ENCODE results near the gene PRKAR2B. TPM values are rescaled to one million over a fixed set of nuclear protein-coding genes. Genes with fewer than 3 reads are reported as not detected.

PRKAR2B gene
- total RNA-seq, 2 donors from 2014 or later = 12.4 to 65.7 TPM

DNA sequence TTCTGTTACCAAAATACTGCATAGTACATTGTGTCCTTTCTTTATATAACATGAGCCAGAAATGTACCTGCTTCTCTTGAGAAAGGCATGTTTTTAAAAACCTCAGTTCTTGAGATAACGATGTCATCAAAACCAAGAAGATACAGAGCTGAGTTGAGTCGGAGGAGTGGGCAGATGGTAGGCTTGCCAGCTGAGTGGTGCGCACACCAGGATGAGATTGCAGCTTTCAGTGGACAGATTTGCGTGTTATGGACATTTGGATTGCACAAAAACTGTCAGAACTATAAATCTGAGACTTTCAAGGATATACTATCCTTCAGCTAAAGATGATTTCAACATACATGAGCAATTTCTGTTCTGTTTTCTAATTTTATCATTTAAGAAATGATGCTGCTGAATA lies 25.0 kb downstream of the PRKAR2B start:
- no peak for DNase-seq (ENCODE audit: low spot score)
- Histone ChIP-seq H3K27ac (no peak overlapping the region), H3K36me3 (no peaks in the 10 kb centered on the region), H3K27me3 (replicated peaks; ENCODE audit: insufficient read depth) (no peaks in the 10 kb centered on the region), H3K4me3 (no peak overlapping the region), H3K9me3 (no peaks in the 10 kb centered on the region), H3K4me1 (replicated peaks) (no peaks in the 10 kb centered on the region)
- TF ChIP-seq, protein P1, sequence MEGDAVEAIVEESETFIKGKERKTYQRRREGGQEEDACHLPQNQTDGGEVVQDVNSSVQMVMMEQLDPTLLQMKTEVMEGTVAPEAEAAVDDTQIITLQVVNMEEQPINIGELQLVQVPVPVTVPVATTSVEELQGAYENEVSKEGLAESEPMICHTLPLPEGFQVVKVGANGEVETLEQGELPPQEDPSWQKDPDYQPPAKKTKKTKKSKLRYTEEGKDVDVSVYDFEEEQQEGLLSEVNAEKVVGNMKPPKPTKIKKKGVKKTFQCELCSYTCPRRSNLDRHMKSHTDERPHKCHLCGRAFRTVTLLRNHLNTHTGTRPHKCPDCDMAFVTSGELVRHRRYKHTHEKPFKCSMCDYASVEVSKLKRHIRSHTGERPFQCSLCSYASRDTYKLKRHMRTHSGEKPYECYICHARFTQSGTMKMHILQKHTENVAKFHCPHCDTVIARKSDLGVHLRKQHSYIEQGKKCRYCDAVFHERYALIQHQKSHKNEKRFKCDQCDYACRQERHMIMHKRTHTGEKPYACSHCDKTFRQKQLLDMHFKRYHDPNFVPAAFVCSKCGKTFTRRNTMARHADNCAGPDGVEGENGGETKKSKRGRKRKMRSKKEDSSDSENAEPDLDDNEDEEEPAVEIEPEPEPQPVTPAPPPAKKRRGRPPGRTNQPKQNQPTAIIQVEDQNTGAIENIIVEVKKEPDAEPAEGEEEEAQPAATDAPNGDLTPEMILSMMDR (IDR thresholded peaks at IDR 0.05) = no peak
- TF ChIP-seq POLR2A (IDR thresholded peaks at IDR 0.05) = no peak
- no peak for TF ChIP-seq POLR2AphosphoS5 (IDR thresholded peaks at IDR 0.05)
- WGBS = 77% methylated on average over 4 of the region's 4 CpGs
- intact Hi-C loops (cut with DNase I) = no loop called here

DNA sequence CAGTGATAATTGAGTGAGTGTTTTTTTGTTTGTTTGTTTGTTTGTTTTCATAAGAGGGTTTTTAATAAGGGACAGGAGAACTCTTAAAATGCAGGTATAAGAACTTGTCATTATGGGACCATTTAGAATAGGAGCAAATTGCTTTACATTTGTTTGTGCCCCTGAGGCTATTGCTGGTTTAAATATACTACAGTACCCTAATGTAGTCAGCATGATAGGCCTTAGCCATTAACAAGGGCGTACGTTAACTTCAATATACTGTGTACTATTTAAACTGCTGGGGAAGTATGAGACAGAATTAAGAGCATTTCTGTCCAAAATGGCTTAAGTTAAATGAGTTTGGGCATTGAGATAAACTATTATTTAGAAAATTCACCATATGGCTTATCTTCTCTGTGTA lies 26.2 kb downstream of the PRKAR2B start:
- Histone ChIP-seq H3K4me1 (replicated peaks) (no peaks in the 10 kb centered on the region), H3K27me3 (replicated peaks; ENCODE audit: insufficient read depth) (no peaks in the 10 kb centered on the region), H3K9me3 (no peaks in the 10 kb centered on the region), H3K36me3 (no peaks in the 10 kb centered on the region), H3K27ac (no peak overlapping the region), H3K4me3 (no peak overlapping the region)
- intact Hi-C loops (cut with DNase I) = no loop called here
- TF ChIP-seq, protein P1 (IDR thresholded peaks at IDR 0.05) = no peak
- TF ChIP-seq POLR2A (IDR thresholded peaks at IDR 0.05) = no peak
- WGBS = 70% methylated on average over 2 of the region's 2 CpGs
- no peak for DNase-seq (ENCODE audit: low spot score)

DNA sequence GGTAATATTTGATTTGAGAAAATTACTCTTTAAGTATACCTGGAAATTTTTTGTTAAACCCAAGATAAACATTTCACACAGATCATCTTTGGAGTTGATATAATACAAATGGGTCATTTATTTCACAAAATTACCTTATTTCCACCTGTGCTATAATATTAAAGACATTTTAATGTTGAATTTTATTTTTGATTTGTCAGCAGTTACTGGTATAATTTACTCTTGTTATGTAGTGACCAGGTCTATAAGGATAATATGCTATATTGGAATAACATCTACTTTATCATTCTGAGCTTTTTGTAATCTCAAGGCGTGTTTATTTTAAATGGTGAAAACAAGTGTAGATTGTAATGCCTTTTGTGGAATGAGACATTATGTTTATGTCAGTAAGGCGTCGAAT lies 26.6 kb downstream of the PRKAR2B start:
- Histone ChIP-seq H3K9me3 (no peaks in the 10 kb centered on the region), H3K4me1 (replicated peaks) (no peaks in the 10 kb centered on the region), H3K27me3 (replicated peaks; ENCODE audit: insufficient read depth) (no peaks in the 10 kb centered on the region), H3K27ac (no peak overlapping the region), H3K36me3 (no peaks in the 10 kb centered on the region), H3K4me3 (no peak overlapping the region)
- no peak for TF ChIP-seq POLR2A (IDR thresholded peaks at IDR 0.05)
- TF ChIP-seq, protein P1 (IDR thresholded peaks at IDR 0.05) = no peak
- TF ChIP-seq POLR2AphosphoS5 (IDR thresholded peaks at IDR 0.05) = no peak
- over 99% methylated on average over 3 of the region's 3 CpGs for WGBS
- intact Hi-C loops (cut with DNase I) = no loop called here
- DNase-seq (ENCODE audit: low spot score) = no peak

DNA sequence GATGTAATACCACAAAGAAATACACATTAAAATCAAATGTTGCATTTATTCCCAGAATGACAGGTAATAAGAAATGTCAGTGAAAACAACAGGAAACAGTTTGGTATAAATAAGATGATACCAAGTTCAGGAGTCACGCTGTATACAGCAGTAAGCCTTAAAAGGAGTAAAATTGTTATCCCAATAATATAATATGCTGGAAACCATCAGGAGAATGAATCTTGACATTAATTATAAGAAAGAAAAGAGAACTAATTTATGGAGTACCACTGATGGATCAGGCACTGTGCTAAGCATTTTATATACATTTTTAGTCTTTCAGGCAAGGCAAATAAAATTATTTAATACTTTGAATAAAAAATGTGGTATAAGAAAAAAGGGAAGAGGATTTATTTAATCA lies 27.6 kb downstream of the PRKAR2B start:
- no peak overlapping the region for H3K4me3 ChIP-seq
- 96% methylated on average over 1 of the region's 1 CpG for WGBS
- no peaks in the 10 kb centered on the region for H3K36me3 ChIP-seq
- TF ChIP-seq POLR2A (IDR thresholded peaks at IDR 0.05) = no peak
- TF ChIP-seq, protein P1 (IDR thresholded peaks at IDR 0.05) = no peak
- no peaks in the 10 kb centered on the region for H3K9me3 ChIP-seq
- no peak for DNase-seq (ENCODE audit: low spot score)
- intact Hi-C loops (cut with DNase I) = no loop called here
- H3K27me3 ChIP-seq (replicated peaks; ENCODE audit: insufficient read depth) = no peaks in the 10 kb centered on the region
- H3K4me1 ChIP-seq (replicated peaks) = no peaks in the 10 kb centered on the region
- H3K27ac ChIP-seq = no peak overlapping the region

DNA sequence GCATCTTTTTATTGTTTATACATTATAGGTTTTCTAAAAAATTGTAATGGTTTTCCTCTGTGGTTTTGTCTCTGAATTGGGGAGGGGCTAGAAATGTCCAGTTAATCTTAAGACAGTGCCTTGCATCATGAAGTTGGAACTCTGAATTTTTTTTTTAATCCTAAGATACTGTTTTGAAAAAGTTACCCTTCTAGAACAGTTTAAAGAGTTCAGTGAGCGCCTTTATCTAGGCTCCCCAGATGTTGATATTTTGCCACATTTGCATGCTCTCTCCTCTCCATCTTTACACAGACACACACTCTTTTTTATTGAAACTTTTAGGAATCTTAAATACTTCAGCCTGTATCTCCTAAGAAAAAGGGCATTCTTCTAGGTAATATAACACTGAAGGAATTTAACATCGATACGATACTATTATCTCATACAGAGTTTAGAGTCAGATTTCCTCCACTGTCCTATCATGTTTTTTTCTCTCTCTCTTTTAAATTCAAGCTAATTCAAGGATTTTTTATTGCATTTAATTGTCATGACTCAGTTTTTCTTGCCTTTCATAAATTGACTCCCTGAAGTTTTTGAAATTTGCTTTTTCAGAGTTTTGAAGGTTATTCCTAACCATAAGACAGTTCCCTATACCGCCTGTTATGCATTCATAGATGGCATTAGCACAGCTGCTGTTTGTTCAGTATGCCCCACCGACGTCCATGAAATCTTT lies 31.5 kb downstream of the PRKAR2B start:
- H3K4me1 ChIP-seq (replicated peaks) = no peaks in the 10 kb centered on the region
- TF ChIP-seq POLR2AphosphoS5 (IDR thresholded peaks at IDR 0.05) = no peak
- TF ChIP-seq POLR2A (IDR thresholded peaks at IDR 0.05) = no peak
- H3K36me3 ChIP-seq = no peaks in the 10 kb centered on the region
- no peak overlapping the region for H3K27ac ChIP-seq
- DNase-seq (ENCODE audit: low spot score) = no peak
- intact Hi-C loops (cut with DNase I) = no loop called here
- H3K27me3 ChIP-seq (replicated peaks; ENCODE audit: insufficient read depth) = no peaks in the 10 kb centered on the region
- WGBS = 71% methylated on average over 6 of the region's 6 CpGs
- no peak overlapping the region for H3K4me3 ChIP-seq
- H3K9me3 ChIP-seq = no peaks in the 10 kb centered on the region

Data from prostate gland (tissue), 2 donors.